ENCODE measurements around the gene FAM83B.

FAM83B gene

DNA sequence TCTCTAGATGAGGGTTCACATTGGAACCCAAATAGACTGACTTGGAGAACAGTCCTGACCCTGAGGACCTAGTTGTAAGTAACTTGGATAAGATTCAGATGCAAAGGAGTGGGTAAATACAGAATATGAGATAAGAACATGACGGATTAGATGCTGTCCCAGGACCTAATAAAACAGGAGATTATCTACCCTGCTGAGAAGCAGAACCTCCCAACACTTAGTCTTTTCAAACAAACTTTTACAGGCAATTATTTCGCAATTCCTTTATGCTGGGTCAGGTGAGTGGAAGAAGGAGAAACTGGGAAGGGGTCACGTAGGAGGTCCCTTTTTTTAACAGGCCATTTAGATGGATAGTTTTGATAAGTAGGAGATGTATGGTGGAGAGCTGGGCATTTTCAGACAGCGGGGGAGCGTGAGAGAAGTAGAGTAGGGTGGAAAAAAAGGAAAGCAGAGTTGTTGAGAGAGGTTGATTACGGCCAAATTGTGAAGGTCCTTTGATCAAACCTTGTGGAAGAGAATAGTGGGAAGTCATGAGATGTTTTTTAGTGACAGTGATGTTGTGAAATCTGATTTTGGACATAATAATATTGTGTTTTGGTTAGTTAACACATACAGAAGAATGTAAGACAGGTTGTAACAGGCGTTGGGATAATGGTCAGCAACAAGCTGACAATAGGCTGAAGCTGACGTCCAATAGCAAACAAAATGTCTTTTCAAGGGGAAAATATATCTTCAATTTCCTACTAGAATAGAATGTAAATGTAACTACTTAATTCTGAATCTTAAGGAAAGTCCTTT is 32.8 kb downstream of the FAM83B start (continued):
- no peak for TF ChIP-seq REPIN1 (tag by site-specific recombination; IDR thresholded peaks at IDR 0.05; ENCODE audit: low read depth)
- TF ChIP-seq MEIS1 (CRISPR knock-in tag; IDR thresholded peaks at IDR 0.05; ENCODE audit: borderline replicate concordance): no peak
- TF ChIP-seq ZNF776 (tag by site-specific recombination; IDR thresholded peaks at IDR 0.05; ENCODE audit: borderline replicate concordance): no peak
- peak; percentile 95 for TF ChIP-seq ZSCAN23 (tag by site-specific recombination; IDR thresholded peaks at IDR 0.05)
- TF ChIP-seq ZNF133 (tag by site-specific recombination; IDR thresholded peaks at IDR 0.05): no peak
- peak; percentile 72 for TF ChIP-seq ZNF335 (tag by site-specific recombination; conservative IDR thresholded peaks at IDR 0.05)
- TF ChIP-seq ZBTB7A (tag by site-specific recombination; IDR thresholded peaks at IDR 0.05; ENCODE audit: low read depth): no peak
- peak; percentile 19 for TF ChIP-seq SETDB1 (IDR thresholded peaks at IDR 0.05; ENCODE audit: insufficient read length, low read length)
- TF ChIP-seq ZNF404 (tag by site-specific recombination; IDR thresholded peaks at IDR 0.05): no peak
- no peak for TF ChIP-seq ZNF626 (tag by site-specific recombination; IDR thresholded peaks at IDR 0.05)
- TF ChIP-seq ZNF302 (tag by site-specific recombination; IDR thresholded peaks at IDR 0.05; ENCODE audit: low read depth): no peak
- 0 out of 2 replicates have a peak, but pooled peaks have one; percentile 38 for TF ChIP-seq ZFP3 (tag by site-specific recombination; IDR thresholded peaks at IDR 0.05; ENCODE audit: low read depth)
- peak; percentile 96 for TF ChIP-seq OSR2 (tag by site-specific recombination; IDR thresholded peaks at IDR 0.05)
- TF ChIP-seq ZNF391 (tag by site-specific recombination; IDR thresholded peaks at IDR 0.05; ENCODE audit: borderline replicate concordance, low read depth): no peak
- TF ChIP-seq, protein P1, sequence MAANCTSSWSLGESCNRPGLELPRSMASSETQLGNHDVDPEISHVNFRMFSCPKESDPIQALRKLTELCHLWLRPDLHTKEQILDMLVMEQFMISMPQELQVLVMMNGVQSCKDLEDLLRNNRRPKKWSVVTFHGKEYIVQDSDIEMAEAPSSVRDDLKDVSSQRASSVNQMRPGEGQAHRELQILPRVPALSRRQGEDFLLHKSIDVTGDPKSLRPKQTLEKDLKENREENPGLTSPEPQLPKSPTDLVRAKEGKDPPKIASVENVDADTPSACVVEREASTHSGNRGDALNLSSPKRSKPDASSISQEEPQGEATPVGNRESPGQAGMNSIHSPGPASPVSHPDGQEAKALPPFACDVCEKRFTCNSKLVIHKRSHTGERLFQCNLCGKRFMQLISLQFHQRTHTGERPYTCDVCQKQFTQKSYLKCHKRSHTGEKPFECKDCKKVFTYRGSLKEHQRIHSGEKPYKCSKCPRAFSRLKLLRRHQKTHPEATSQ (tag by site-specific recombination; IDR thresholded peaks at IDR 0.05): no peak; the same call in 1 of the 2 replicates
- no peak for TF ChIP-seq ZNF658 (tag by site-specific recombination; IDR thresholded peaks at IDR 0.05)
- TF ChIP-seq, protein P2, sequence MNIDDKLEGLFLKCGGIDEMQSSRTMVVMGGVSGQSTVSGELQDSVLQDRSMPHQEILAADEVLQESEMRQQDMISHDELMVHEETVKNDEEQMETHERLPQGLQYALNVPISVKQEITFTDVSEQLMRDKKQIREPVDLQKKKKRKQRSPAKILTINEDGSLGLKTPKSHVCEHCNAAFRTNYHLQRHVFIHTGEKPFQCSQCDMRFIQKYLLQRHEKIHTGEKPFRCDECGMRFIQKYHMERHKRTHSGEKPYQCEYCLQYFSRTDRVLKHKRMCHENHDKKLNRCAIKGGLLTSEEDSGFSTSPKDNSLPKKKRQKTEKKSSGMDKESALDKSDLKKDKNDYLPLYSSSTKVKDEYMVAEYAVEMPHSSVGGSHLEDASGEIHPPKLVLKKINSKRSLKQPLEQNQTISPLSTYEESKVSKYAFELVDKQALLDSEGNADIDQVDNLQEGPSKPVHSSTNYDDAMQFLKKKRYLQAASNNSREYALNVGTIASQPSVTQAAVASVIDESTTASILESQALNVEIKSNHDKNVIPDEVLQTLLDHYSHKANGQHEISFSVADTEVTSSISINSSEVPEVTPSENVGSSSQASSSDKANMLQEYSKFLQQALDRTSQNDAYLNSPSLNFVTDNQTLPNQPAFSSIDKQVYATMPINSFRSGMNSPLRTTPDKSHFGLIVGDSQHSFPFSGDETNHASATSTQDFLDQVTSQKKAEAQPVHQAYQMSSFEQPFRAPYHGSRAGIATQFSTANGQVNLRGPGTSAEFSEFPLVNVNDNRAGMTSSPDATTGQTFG (tag by site-specific recombination; IDR thresholded peaks at IDR 0.05; ENCODE audit: borderline replicate concordance): no peak
- TF ChIP-seq ZBTB1 (tag by site-specific recombination; IDR thresholded peaks at IDR 0.05): 0 out of 2 replicates have a peak, but pooled peaks have one; percentile 30
- TF ChIP-seq, protein P3, sequence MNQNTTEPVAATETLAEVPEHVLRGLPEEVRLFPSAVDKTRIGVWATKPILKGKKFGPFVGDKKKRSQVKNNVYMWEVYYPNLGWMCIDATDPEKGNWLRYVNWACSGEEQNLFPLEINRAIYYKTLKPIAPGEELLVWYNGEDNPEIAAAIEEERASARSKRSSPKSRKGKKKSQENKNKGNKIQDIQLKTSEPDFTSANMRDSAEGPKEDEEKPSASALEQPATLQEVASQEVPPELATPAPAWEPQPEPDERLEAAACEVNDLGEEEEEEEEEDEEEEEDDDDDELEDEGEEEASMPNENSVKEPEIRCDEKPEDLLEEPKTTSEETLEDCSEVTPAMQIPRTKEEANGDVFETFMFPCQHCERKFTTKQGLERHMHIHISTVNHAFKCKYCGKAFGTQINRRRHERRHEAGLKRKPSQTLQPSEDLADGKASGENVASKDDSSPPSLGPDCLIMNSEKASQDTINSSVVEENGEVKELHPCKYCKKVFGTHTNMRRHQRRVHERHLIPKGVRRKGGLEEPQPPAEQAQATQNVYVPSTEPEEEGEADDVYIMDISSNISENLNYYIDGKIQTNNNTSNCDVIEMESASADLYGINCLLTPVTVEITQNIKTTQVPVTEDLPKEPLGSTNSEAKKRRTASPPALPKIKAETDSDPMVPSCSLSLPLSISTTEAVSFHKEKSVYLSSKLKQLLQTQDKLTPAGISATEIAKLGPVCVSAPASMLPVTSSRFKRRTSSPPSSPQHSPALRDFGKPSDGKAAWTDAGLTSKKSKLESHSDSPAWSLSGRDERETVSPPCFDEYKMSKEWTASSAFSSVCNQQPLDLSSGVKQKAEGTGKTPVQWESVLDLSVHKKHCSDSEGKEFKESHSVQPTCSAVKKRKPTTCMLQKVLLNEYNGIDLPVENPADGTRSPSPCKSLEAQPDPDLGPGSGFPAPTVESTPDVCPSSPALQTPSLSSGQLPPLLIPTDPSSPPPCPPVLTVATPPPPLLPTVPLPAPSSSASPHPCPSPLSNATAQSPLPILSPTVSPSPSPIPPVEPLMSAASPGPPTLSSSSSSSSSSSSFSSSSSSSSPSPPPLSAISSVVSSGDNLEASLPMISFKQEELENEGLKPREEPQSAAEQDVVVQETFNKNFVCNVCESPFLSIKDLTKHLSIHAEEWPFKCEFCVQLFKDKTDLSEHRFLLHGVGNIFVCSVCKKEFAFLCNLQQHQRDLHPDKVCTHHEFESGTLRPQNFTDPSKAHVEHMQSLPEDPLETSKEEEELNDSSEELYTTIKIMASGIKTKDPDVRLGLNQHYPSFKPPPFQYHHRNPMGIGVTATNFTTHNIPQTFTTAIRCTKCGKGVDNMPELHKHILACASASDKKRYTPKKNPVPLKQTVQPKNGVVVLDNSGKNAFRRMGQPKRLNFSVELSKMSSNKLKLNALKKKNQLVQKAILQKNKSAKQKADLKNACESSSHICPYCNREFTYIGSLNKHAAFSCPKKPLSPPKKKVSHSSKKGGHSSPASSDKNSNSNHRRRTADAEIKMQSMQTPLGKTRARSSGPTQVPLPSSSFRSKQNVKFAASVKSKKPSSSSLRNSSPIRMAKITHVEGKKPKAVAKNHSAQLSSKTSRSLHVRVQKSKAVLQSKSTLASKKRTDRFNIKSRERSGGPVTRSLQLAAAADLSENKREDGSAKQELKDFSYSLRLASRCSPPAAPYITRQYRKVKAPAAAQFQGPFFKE (tag by site-specific recombination; IDR thresholded peaks at IDR 0.05; ENCODE audit: borderline replicate concordance): no peak
- TF ChIP-seq GLIS2 (tag by site-specific recombination; IDR thresholded peaks at IDR 0.05): peak; percentile 44; the same call in 1 of the 2 replicates
- no peak for TF ChIP-seq ZNF23 (tag by site-specific recombination; IDR thresholded peaks at IDR 0.05; ENCODE audit: borderline replicate concordance)
- TF ChIP-seq KLF8 (tag by site-specific recombination; IDR thresholded peaks at IDR 0.05): peak; percentile 71
- no peak; the same call in 1 of the 2 replicates for TF ChIP-seq ZNF76 (tag by site-specific recombination; IDR thresholded peaks at IDR 0.05; ENCODE audit: borderline replicate concordance, low read depth)
- TF ChIP-seq ZNF501 (tag by site-specific recombination; IDR thresholded peaks at IDR 0.05): peak; percentile 84
- TF ChIP-seq, protein P4, sequence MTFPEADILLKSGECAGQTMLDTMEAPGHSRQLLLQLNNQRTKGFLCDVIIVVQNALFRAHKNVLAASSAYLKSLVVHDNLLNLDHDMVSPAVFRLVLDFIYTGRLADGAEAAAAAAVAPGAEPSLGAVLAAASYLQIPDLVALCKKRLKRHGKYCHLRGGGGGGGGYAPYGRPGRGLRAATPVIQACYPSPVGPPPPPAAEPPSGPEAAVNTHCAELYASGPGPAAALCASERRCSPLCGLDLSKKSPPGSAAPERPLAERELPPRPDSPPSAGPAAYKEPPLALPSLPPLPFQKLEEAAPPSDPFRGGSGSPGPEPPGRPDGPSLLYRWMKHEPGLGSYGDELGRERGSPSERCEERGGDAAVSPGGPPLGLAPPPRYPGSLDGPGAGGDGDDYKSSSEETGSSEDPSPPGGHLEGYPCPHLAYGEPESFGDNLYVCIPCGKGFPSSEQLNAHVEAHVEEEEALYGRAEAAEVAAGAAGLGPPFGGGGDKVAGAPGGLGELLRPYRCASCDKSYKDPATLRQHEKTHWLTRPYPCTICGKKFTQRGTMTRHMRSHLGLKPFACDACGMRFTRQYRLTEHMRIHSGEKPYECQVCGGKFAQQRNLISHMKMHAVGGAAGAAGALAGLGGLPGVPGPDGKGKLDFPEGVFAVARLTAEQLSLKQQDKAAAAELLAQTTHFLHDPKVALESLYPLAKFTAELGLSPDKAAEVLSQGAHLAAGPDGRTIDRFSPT (tag by site-specific recombination; IDR thresholded peaks at IDR 0.05): peak; percentile 79
- TF ChIP-seq, protein P5, sequence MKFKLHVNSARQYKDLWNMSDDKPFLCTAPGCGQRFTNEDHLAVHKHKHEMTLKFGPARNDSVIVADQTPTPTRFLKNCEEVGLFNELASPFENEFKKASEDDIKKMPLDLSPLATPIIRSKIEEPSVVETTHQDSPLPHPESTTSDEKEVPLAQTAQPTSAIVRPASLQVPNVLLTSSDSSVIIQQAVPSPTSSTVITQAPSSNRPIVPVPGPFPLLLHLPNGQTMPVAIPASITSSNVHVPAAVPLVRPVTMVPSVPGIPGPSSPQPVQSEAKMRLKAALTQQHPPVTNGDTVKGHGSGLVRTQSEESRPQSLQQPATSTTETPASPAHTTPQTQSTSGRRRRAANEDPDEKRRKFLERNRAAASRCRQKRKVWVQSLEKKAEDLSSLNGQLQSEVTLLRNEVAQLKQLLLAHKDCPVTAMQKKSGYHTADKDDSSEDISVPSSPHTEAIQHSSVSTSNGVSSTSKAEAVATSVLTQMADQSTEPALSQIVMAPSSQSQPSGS (tag by site-specific recombination; IDR thresholded peaks at IDR 0.05; ENCODE audit: low read depth): peak; percentile 52

Data from HEK293 (cell line).